ENCODE measurements around the gene EGFL7. TPM values are rescaled to one million over a fixed set of nuclear protein-coding genes. Genes with fewer than 3 reads are reported as not detected.

Gene EGFL7
- total and polyA plus RNA-seq, 10 donors = 132 to 522 (median 187) TPM

GRCh38 chr9:136655536-136656182 is 7.1 kb upstream of the EGFL7 start:
- Histone ChIP-seq H3K27me3 (replicated peaks in 1 of 7) (peaks cover 0 to 84% (median 57%) of the 10 kb centered on the region in 7 donors), H3K4me1 (peaks cover 18 to 79% (median 56%) of the 10 kb centered on the region in 6 donors), H3K36me3 (no peaks in the 10 kb centered on the region), H3K27ac (peak overlapping the region in 7 of 8 donors; percentile 55 to 90 (median 84)), H3K4me3 (peak overlapping the region in 4 of 8 donors; percentile 2 to 84 (median 50)), H3K9me3 (no peaks in the 10 kb centered on the region)
- intact Hi-C loops (cut with DNase I; ENCODE audit: low total_unique reads) = no loop called here
- DNase-seq = peak; percentile 74
- TF ChIP-seq POLR2AphosphoS5 (IDR thresholded peaks at IDR 0.05) = peak; percentile 84 to 92 (median 86)
- no peak for TF ChIP-seq POLR2A (IDR thresholded peaks at IDR 0.05)
- 14 to 25% (median 23%) methylated on average over 15 to 18 of the region's 18 CpGs for WGBS, 5 donors

GRCh38 chr9:136656183-136656738 is 6.5 kb upstream of the EGFL7 start:
- H3K27ac ChIP-seq = peak overlapping the region; percentile 14 to 90 (median 84)
- H3K4me3 ChIP-seq = peak overlapping the region in 6 of 8 donors; percentile 2 to 84 (median 16)
- peaks cover 0 to 90% (median 57%) of the 10 kb centered on the region in 7 donors for H3K27me3 ChIP-seq (replicated peaks in 1 of 7)
- WGBS, 5 donors = 11 to 15% (median 12%) methylated on average over 10 to 11 of the region's 11 CpGs
- no peak for TF ChIP-seq POLR2A (IDR thresholded peaks at IDR 0.05)
- TF ChIP-seq CTCF (IDR thresholded peaks at IDR 0.05 in 8 of 11, conservative IDR thresholded peaks at IDR 0.05 in 3 of 11) = no peak
- peaks cover 18 to 79% (median 55%) of the 10 kb centered on the region in 6 donors for H3K4me1 ChIP-seq
- intact Hi-C loops (cut with DNase I; ENCODE audit: low total_unique reads) = no loop called here
- H3K9me3 ChIP-seq = no peaks in the 10 kb centered on the region
- no peaks in the 10 kb centered on the region for H3K36me3 ChIP-seq
- no peak for DNase-seq

GRCh38 chr9:136656795-136657611 is 5.7 kb upstream of the EGFL7 start:
- peak overlapping the region; percentile 14 to 90 (median 84) for H3K27ac ChIP-seq
- no peaks in the 10 kb centered on the region for H3K9me3 ChIP-seq
- intact Hi-C loops (cut with DNase I; ENCODE audit: low total_unique reads) = no loop called here
- 13 to 31% (median 16%) methylated on average over 20 to 37 of the region's 37 CpGs for WGBS, 5 donors
- H3K27me3 ChIP-seq (replicated peaks in 1 of 7) = peaks cover 0 to 97% (median 58%) of the 10 kb centered on the region in 7 donors
- H3K36me3 ChIP-seq = no peaks in the 10 kb centered on the region
- peaks cover 18 to 86% (median 55%) of the 10 kb centered on the region in 6 donors for H3K4me1 ChIP-seq
- DNase-seq = peak; percentile 82
- peak; percentile 74 to 83 (median 79) for TF ChIP-seq POLR2AphosphoS5 (IDR thresholded peaks at IDR 0.05)
- no peak for TF ChIP-seq CTCF (IDR thresholded peaks at IDR 0.05 in 8 of 11, conservative IDR thresholded peaks at IDR 0.05 in 3 of 11)
- TF ChIP-seq POLR2A (IDR thresholded peaks at IDR 0.05) = no peak
- H3K4me3 ChIP-seq = peak overlapping the region in 6 of 8 donors; percentile 4 to 84 (median 16)

- peak; percentile 74 for DNase-seq
- intact Hi-C loops (cut with DNase I; ENCODE audit: low total_unique reads) = no loop called here
Measured at GRCh38 chr9:136657974-136658848, 4.5 kb upstream of the EGFL7 start.

More at GRCh38 chr9:136657974-136658848, 4.5 kb upstream of the EGFL7 start:
- TF ChIP-seq POLR2A (IDR thresholded peaks at IDR 0.05) (no peak), POLR2AphosphoS5 (IDR thresholded peaks at IDR 0.05) (peak; percentile 38 to 88 (median 41)), CTCF (IDR thresholded peaks at IDR 0.05 in 8 of 11, conservative IDR thresholded peaks at IDR 0.05 in 3 of 11) (no peak)
- Histone ChIP-seq H3K4me3 (peak overlapping the region in 7 of 8 donors; percentile 29 to 84 (median 58)), H3K27ac (peak overlapping the region; percentile 42 to 90 (median 84)), H3K9me3 (no peaks in the 10 kb centered on the region), H3K4me1 (peaks cover 18 to 92% (median 55%) of the 10 kb centered on the region in 6 donors), H3K36me3 (no peaks in the 10 kb centered on the region), H3K27me3 (replicated peaks in 1 of 7) (peaks cover 0 to 100% (median 67%) of the 10 kb centered on the region in 7 donors)
- 16 to 34% (median 20%) methylated on average over 15 to 31 of the region's 31 CpGs for WGBS, 5 donors
